Pancreas (tissue), 10 donors: ENCODE results near the gene ERC1. TPM values are rescaled to one million over a fixed set of nuclear protein-coding genes. Genes with fewer than 3 reads are reported as not detected.
A peak's percentile ranks its signal among the peaks of the same experiment; 100 is the strongest.

ENCODE experiments used
- ATAC-seq, 4 donors: fragments of 200-7000 bp; cut with Tn5 transposase; one replicate each; pipeline versions ENCODE4 v1.8.0 to v1.9.1; 2020; ENCODE audit warnings: mild to moderate bottlenecking in 4 of 4, moderate library complexity in 4 of 4
- DNase-seq, 6 donors: peaks; one replicate each; pipeline ENCODE4 v3.0.0-alpha.2; 2020
- FAIRE-seq: peaks from 2 replicates; lab custom pipeline; 2012; peaks lifted over from hg19 to GRCh38; lab: Jason Lieb, UNC
- H3K27ac ChIP-seq, 4 donors: fragments of 200-600 bp; sonication (generic); 1 replicate in 3 of 4; 2 replicates in 1 of 4; pipeline versions ENCODE4 v1.5.0 to v1.8.0; 2020
- H3K27me3 ChIP-seq, 4 donors: fragments of 200-600 bp; one replicate each; pipeline ENCODE4 v1.8.0; 2021
- H3K36me3 ChIP-seq, 3 donors: fragments of 200-600 bp; sonication (generic) in 1 of 3; one replicate each; pipeline versions ENCODE4 v1.5.0 to v1.8.0; 2020 to 2021
- H3K4me1 ChIP-seq, 3 donors: fragments of 200-600 bp; one replicate each; pipeline ENCODE4 v1.8.0; 2021
- H3K4me3 ChIP-seq, 4 donors: fragments of 200-600 bp; sonication (generic) in 2 of 4; one replicate each; pipeline versions ENCODE4 v1.5.0 to v1.8.0; 2020 to 2021
- H3K9me3 ChIP-seq, 4 donors: fragments of 200-600 bp; one replicate each; pipeline ENCODE4 v1.8.0; 2021
- WGBS, 2 donors: extraction: QIAGEN DNeasy Blood & Tissue Kit; methylation state at CpG; one replicate each; pipeline ENCODE4 v1.1.7; 2013; 5-methylcytosine and 5-hydroxymethylcytosine counted together
- intact Hi-C, 3 donors: fragments of 100-400 bp; cut with DNase I; formaldehyde crosslinking; loops; one replicate each; pipeline versions ENCODE4 v1.11.1 to v1.14.2; 2022
- polyA plus RNA-seq, 2 donors: library from polyadenylated mRNA; stranded (reverse); fragments of 200-250 nt; gene quantifications; one replicate each; pipeline ENCODE4 v1.2.3, GENCODE V29; 2013
- total RNA-seq, 6 donors: library from RNA; stranded (reverse); fragmentation: NEBNext Ultra II Directional in 4 of 6; extraction: Animal tissue kit (Norgen Biotek cat#: 25700) in 4 of 6; gene quantifications; one replicate each; pipeline versions ENCODE4 v1.2.1 to v1.2.4, GENCODE V29; 2021 to 2023
- TF ChIP-seq, protein P1 (sequence below), 4 donors: fragments of 200-600 bp; sonication (generic) in 3 of 4; IDR thresholded peaks; one replicate each; pipeline versions ENCODE4 v1.5.0 to v1.8.0; 2021; ENCODE audit warnings: antibody characterized with exemption in 4 of 4
- donor health status: healthy with polysubstance abuse.
- donor health status: DM: no; HTN: no; CAD: no; lungs with moderate emphysema.
- donor health status: DM: no; HTN: no; CAD: no.
- donor health status: control.
- donor health status: control.
- donor health status: Bipolar disorder and iron deficiency.
- donor health status: DM: yes; HTN: yes; CAD: no.
- donor health status: DM: no; HTN: no; CAD: no.
- donor health status: DM: no; HTN: no; CAD: no.
- donor health status: DM: yes; HTN: yes; CAD: no.

ERC1 gene
- total and polyA plus RNA-seq, 8 donors: 4.1 to 41.4 (median 20.5) TPM

DNA sequence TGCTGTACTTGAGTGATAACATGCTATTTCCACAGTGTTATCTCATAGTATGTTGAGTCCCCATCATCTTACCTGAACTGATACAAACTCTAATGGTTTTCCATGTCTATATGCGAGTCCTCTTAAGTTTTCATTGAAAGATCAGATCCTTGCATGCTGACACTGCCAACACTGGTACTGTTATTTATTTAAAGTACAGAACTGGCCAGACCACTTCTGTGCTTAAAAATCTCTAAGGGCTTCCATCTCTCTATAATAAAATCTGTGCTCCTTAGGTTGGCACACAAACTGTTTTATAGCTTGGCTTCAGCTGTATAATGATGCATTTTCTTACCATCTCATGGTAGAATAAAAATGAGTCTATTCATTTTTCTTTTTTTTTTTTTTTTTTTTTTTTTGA lies 188.1 kb downstream of the ERC1 start:
- TF ChIP-seq, protein P1, sequence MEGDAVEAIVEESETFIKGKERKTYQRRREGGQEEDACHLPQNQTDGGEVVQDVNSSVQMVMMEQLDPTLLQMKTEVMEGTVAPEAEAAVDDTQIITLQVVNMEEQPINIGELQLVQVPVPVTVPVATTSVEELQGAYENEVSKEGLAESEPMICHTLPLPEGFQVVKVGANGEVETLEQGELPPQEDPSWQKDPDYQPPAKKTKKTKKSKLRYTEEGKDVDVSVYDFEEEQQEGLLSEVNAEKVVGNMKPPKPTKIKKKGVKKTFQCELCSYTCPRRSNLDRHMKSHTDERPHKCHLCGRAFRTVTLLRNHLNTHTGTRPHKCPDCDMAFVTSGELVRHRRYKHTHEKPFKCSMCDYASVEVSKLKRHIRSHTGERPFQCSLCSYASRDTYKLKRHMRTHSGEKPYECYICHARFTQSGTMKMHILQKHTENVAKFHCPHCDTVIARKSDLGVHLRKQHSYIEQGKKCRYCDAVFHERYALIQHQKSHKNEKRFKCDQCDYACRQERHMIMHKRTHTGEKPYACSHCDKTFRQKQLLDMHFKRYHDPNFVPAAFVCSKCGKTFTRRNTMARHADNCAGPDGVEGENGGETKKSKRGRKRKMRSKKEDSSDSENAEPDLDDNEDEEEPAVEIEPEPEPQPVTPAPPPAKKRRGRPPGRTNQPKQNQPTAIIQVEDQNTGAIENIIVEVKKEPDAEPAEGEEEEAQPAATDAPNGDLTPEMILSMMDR (IDR thresholded peaks at IDR 0.05): no peak
- whole genome bisulfite sequencing, 2 donors: 95 to 97% methylated on average over 1 of the region's 1 CpG
- DNase-seq: no peak
- H3K4me3 ChIP-seq: no peak overlapping the region
- no peaks in the 10 kb centered on the region for H3K27me3 ChIP-seq
- H3K9me3 ChIP-seq: no peaks in the 10 kb centered on the region
- ATAC-seq: no peak
- intact Hi-C loops: no loop called here
- no peak overlapping the region for H3K27ac ChIP-seq
- no peaks in the 10 kb centered on the region for H3K4me1 ChIP-seq
- H3K36me3 ChIP-seq: peaks cover 0 to 2% (median 0%) of the 10 kb centered on the region in 3 donors
- no peak for FAIRE-seq

DNA sequence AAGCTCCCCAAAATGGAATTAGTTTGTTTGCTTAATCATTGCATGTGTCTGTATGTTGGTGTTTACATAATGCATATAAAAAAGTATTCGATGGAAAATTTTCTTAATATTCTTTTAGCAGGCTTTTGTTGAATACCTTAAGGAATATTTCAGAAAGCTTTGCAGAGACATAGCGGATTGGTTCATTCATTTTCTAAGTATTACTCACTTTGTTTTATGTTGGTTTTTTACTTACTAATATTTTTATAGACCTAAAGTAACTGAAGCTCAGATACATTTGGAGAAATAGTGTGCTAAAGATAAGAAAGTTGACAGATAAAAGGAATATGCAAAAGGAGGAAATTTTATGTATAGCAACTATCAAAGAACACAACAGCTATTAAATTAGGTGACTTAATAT lies 191.0 kb downstream of the ERC1 start:
- no peak overlapping the region for H3K27ac ChIP-seq
- no peak for FAIRE-seq

DNA sequence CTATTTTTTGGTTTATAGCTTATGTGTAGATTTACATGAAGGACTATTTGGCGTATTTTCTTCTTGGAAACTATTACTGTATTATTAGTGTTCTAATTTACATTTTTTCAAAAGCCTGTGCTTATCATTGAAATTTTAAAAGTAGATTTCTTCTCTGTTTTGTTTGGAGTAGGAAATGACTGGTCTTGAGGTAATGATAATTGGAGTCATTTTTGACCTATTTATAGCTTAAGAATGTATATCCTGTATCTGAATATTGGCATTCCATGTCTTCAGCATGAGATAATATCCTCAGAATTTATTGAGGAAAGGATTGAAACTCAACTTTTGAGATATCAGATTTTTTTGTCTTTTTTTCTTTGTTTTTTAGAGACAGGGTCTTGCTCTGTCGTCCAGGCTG lies 193.4 kb downstream of the ERC1 start:
- ATAC-seq (no peak), DNase-seq (no peak), FAIRE-seq (no peak)
- TF ChIP-seq, protein P1 (IDR thresholded peaks at IDR 0.05): no peak
- H3K4me3 ChIP-seq: no peak overlapping the region
- peaks cover 0 to 5% (median 0%) of the 10 kb centered on the region in 3 donors for H3K36me3 ChIP-seq
- no peak overlapping the region for H3K27ac ChIP-seq
- intact Hi-C loops: no loop called here
- H3K9me3 ChIP-seq: no peaks in the 10 kb centered on the region
- 95 to 97% methylated on average over 2 of the region's 2 CpGs for WGBS, 2 donors
- H3K27me3 ChIP-seq: no peaks in the 10 kb centered on the region
- H3K4me1 ChIP-seq: peaks cover 0 to 6% (median 0%) of the 10 kb centered on the region in 3 donors

More for the DNA sequence above, 191.0 kb downstream of the ERC1 start:
- Histone ChIP-seq H3K4me1 (peaks cover 0 to 6% (median 0%) of the 10 kb centered on the region in 3 donors), H3K9me3 (no peaks in the 10 kb centered on the region), H3K27me3 (no peaks in the 10 kb centered on the region), H3K36me3 (peaks cover 0 to 5% (median 0%) of the 10 kb centered on the region in 3 donors), H3K4me3 (no peak overlapping the region)
- 89 to 92% methylated on average over 2 of the region's 2 CpGs for WGBS, 2 donors
- intact Hi-C loops: no loop called here
- no peak for DNase-seq
- no peak for ATAC-seq
- TF ChIP-seq, protein P1 (IDR thresholded peaks at IDR 0.05): no peak

DNA sequence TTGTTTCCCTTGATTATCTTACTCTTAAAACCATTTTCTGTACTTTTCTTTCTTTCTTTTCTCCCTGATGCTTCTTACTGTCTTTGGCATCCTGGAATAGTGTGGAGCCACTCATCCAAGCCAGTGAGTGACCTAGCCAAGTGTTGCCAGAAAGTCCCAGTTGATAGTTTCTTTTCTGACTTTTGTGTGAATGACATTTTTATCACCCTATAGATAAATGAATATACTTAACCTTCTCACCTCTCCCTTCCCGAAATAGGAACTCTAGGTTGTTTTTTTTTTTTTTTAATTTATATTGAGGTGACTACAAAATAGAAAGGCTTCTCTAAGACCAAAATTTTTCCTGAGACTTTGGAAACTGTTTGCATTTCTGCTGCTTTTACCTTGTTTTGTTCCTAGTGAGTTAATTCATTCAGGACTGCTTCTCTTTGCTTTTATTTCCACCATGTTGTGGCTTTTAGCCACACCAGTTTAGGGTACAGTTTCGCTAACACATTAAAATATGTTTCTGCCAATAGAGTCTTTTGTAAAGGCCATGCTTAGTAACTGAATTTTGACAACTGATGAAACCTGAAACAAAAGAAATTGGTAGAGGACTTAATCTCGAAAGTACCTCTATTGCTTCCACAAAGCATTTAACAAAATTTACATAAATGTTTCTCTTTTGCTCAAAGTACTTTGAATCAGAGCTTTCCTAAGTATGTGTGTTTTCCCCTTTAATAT lies 194.6 kb downstream of the ERC1 start:
- intact Hi-C loops: no loop called here
- TF ChIP-seq, protein P1 (IDR thresholded peaks at IDR 0.05): no peak
- H3K27ac ChIP-seq: no peak overlapping the region
- WGBS, 2 donors: 70 to 72% methylated on average over 3 of the region's 3 CpGs
- FAIRE-seq (no peak), ATAC-seq (peak in 1 of 4 donors; percentile 44), DNase-seq (no peak)
- H3K4me3 ChIP-seq: no peak overlapping the region
- H3K27me3 ChIP-seq: no peaks in the 10 kb centered on the region
- no peaks in the 10 kb centered on the region for H3K9me3 ChIP-seq
- peaks cover 0 to 5% (median 0%) of the 10 kb centered on the region in 3 donors for H3K36me3 ChIP-seq
- peaks cover 0 to 6% (median 0%) of the 10 kb centered on the region in 3 donors for H3K4me1 ChIP-seq

DNA sequence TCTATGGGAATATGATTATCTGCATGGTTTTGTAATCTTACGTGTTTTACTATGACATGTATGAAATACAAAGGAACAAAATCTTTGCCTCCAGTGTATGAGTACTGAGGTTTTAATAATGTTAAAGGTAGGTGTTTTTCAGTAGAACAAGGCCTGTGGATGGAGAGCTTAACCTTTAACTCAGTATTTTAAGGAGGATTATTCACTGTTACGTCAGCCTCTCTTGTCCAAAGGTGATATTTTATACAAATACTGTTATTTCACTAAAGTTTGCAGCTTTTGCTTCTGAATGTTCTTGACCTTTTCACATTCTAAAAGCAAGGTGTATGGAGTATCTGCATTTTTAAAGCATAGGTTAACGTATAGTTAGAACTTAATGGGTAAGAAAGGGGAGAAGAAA lies 195.3 kb downstream of the ERC1 start:
- WGBS, 2 donors: 98 to 99% methylated on average over 3 of the region's 3 CpGs
- Histone ChIP-seq H3K27me3 (no peaks in the 10 kb centered on the region), H3K4me3 (no peak overlapping the region), H3K9me3 (no peaks in the 10 kb centered on the region), H3K36me3 (peaks cover 0 to 5% (median 0%) of the 10 kb centered on the region in 3 donors), H3K27ac (no peak overlapping the region), H3K4me1 (peaks cover 0 to 6% (median 0%) of the 10 kb centered on the region in 3 donors)
- intact Hi-C loops: no loop called here
- TF ChIP-seq, protein P1 (IDR thresholded peaks at IDR 0.05): no peak
- ATAC-seq: no peak
- FAIRE-seq: no peak
- no peak for DNase-seq
